Thyroid gland (tissue), 4 donors: ENCODE data around the gene CHDH. TPM values are rescaled to one million over a fixed set of nuclear protein-coding genes. Genes with fewer than 3 reads are reported as not detected.

ENCODE experiments used
- DNase-seq, 2 donors: peaks; one replicate each; pipeline ENCODE4 v3.0.0-alpha.2; 2019
- H3K27ac ChIP-seq, 3 donors: fragments of 200-600 bp; sonication (generic); 1 replicate in 2 of 3; 2 replicates in 1 of 3; pipeline ENCODE4 v1.5.1; 2016 to 2019; ENCODE audit warnings: mild to moderate bottlenecking in 1 of 3, moderate library complexity in 1 of 3
- H3K27me3 ChIP-seq: fragments of 200-600 bp; sonication (generic); one replicate; pipeline ENCODE4 v1.5.1; 2019
- H3K36me3 ChIP-seq, 2 donors: fragments of 200-600 bp; sonication (generic); one replicate each; pipeline ENCODE4 v1.5.1; 2016 to 2019
- H3K4me1 ChIP-seq, 2 donors: fragments of 200-600 bp; sonication (generic); one replicate each; pipeline ENCODE4 v1.5.1; 2017 to 2019
- H3K4me3 ChIP-seq, 3 donors: fragments of 200-600 bp; sonication (generic); replicated peaks in 1 of 3; 1 replicate in 2 of 3; 2 replicates in 1 of 3; pipeline ENCODE4 v1.5.1; 2016; ENCODE audit warnings: mild to moderate bottlenecking in 1 of 3
- H3K9me3 ChIP-seq: fragments of 200-600 bp; sonication (generic); one replicate; pipeline ENCODE4 v1.5.1; 2017
- CTCF ChIP-seq, 6 experiments: fragments of 200-600 bp in 3 of 6; fragments of 450-650 bp in 3 of 6; sonication (generic) in 3 of 6; IDR thresholded peaks; one replicate each; pipeline ENCODE4 v1.5.1; 2016 to 2019; ENCODE audit warnings: antibody characterized with exemption in 6 of 6, mild to moderate bottlenecking in 2 of 6, inconsistent platforms in 1 of 6, moderate library complexity in 1 of 6
- POLR2A ChIP-seq, 2 donors: fragments of 450-650 bp; IDR thresholded peaks; one replicate each; pipeline ENCODE4 v1.6.1; 2017; ENCODE audit warnings: antibody characterized with exemption in 2 of 2, mild to moderate bottlenecking in 2 of 2, moderate library complexity in 1 of 2
- WGBS, 2 donors: methylation state at CpG; one replicate each; pipeline ENCODE4 v1.1.5; 2017; 5-methylcytosine and 5-hydroxymethylcytosine counted together
- intact Hi-C: fragments of 100-400 bp; cut with DNase I; formaldehyde crosslinking; loops from one replicate; pipeline ENCODE4 v1.15.1; 2023
- total RNA-seq, 4 donors: library from RNA; depleted of rRNA; stranded (reverse); fragments of >200 nt; gene quantifications; one replicate each; pipeline ENCODE4 v1.2.3, GENCODE V29; 2016

CHDH gene
- total RNA-seq, 4 donors from 2014 or later = 4.7 to 26.9 (median 11.1) TPM

- Histone ChIP-seq H3K9me3 (no peaks in the 10 kb centered on the region), H3K27me3 (no peaks in the 10 kb centered on the region), H3K4me3 (no peak overlapping the region), H3K4me1 (peaks cover 1 to 3% of the 10 kb centered on the region in 2 donors), H3K36me3 (no peaks in the 10 kb centered on the region), H3K27ac (no peak overlapping the region)
- 85 to 86% methylated on average over 6 of the region's 10 CpGs for WGBS, 2 donors
- intact Hi-C loops = no loop called here
- no peak for DNase-seq
- TF ChIP-seq CTCF (IDR thresholded peaks at IDR 0.05) = no peak
- TF ChIP-seq POLR2A (IDR thresholded peaks at IDR 0.05) = no peak
Observed at GRCh38 chr3:53837331-53837730, 8.9 kb downstream of the CHDH start.

GRCh38 chr3:53836084-53836872 lies 9.9 kb downstream of the CHDH start:
- intact Hi-C loops = no loop called here
- Histone ChIP-seq H3K36me3 (no peaks in the 10 kb centered on the region), H3K4me3 (no peak overlapping the region), H3K27me3 (no peaks in the 10 kb centered on the region), H3K4me1 (no peaks in the 10 kb centered on the region), H3K9me3 (no peaks in the 10 kb centered on the region), H3K27ac (no peak overlapping the region)
- DNase-seq = no peak
- 93 to 98% methylated on average over 8 of the region's 9 CpGs for WGBS, 2 donors
- TF ChIP-seq POLR2A (IDR thresholded peaks at IDR 0.05) (no peak), CTCF (IDR thresholded peaks at IDR 0.05) (no peak)

- TF ChIP-seq POLR2A (IDR thresholded peaks at IDR 0.05) (no peak), CTCF (IDR thresholded peaks at IDR 0.05) (no peak)
- intact Hi-C loops = no loop called here
- WGBS, 2 donors = 83 to 90% methylated on average over 1 of the region's 1 CpG
- H3K4me1 ChIP-seq = no peaks in the 10 kb centered on the region
- H3K27ac ChIP-seq = no peak overlapping the region
- H3K9me3 ChIP-seq = no peaks in the 10 kb centered on the region
- no peaks in the 10 kb centered on the region for H3K36me3 ChIP-seq
- DNase-seq = no peak
- H3K4me3 ChIP-seq = no peak overlapping the region
- no peaks in the 10 kb centered on the region for H3K27me3 ChIP-seq
Observed at GRCh38 chr3:53835257-53835656, 11.0 kb downstream of the CHDH start.

- Histone ChIP-seq H3K4me1 (no peaks in the 10 kb centered on the region), H3K36me3 (no peaks in the 10 kb centered on the region), H3K4me3 (no peak overlapping the region), H3K9me3 (no peaks in the 10 kb centered on the region), H3K27ac (no peak overlapping the region), H3K27me3 (no peaks in the 10 kb centered on the region)
- 96 to 99% methylated on average over 6 of the region's 6 CpGs for WGBS, 2 donors
- TF ChIP-seq POLR2A (IDR thresholded peaks at IDR 0.05) (no peak), CTCF (IDR thresholded peaks at IDR 0.05) (no peak)
- no peak for DNase-seq
- intact Hi-C loops = no loop called here
Observed at GRCh38 chr3:53834429-53835095, 11.7 kb downstream of the CHDH start.

- no peaks in the 10 kb centered on the region for H3K4me1 ChIP-seq
- WGBS, 2 donors = 81 to 100% methylated on average over 1 to 5 of the region's 5 CpGs
- no peaks in the 10 kb centered on the region for H3K9me3 ChIP-seq
- TF ChIP-seq POLR2A (IDR thresholded peaks at IDR 0.05) = no peak
- no peak for TF ChIP-seq CTCF (IDR thresholded peaks at IDR 0.05)
- no peak for DNase-seq
- intact Hi-C loops = no loop called here
- no peak overlapping the region for H3K27ac ChIP-seq
- no peaks in the 10 kb centered on the region for H3K36me3 ChIP-seq
- H3K27me3 ChIP-seq = no peaks in the 10 kb centered on the region
- H3K4me3 ChIP-seq = no peak overlapping the region
Observed at GRCh38 chr3:53833700-53834099, 12.5 kb downstream of the CHDH start.
